Brain microvascular endothelial cell (primary cell): ENCODE data around the gene ZSWIM2.
"Not testable (repeated sequence)": the region's sequence is repeated elsewhere in the genome, so short reads cannot be mapped to it uniquely, and the experiment has no call there.

Experiments
- DNase-seq: peaks from one replicate; pipeline ENCODE4 v3.0.0-alpha.2; 2020
- H3K27ac ChIP-seq: fragments of 250-450 bp; sonication (Bioruptor Pico); 2 replicates; pipeline ENCODE4 v1.5.1; 2020; ENCODE audit warnings: mild to moderate bottlenecking, moderate library complexity
- H3K27me3 ChIP-seq: fragments of 250-450 bp; sonication (Bioruptor Pico); replicated peaks from 2 replicates; pipeline ENCODE4 v1.5.1; 2020; ENCODE audit warnings: mild to moderate bottlenecking
- H3K36me3 ChIP-seq: fragments of 250-450 bp; sonication (Bioruptor Pico); replicated peaks from 2 replicates; pipeline ENCODE4 v1.5.1; 2020; ENCODE audit warnings: mild to moderate bottlenecking
- H3K4me3 ChIP-seq: 2 replicates; pipeline ENCODE4 v1.5.1; 2011; ENCODE audit warnings: low read depth, mild to moderate bottlenecking, control low read depth, low read length, moderate library complexity
- in situ Hi-C: cut with HindIII; loops from 2 replicates; pipeline ENCODE4 v1.10.0; 2017; ENCODE audit warnings: low sequenced_read_pairs, low pct_ligation_motif_present
- TF ChIP-seq, protein P1 (sequence below): IDR thresholded peaks from 2 replicates; pipeline ENCODE4 v1.5.1; 2011; ENCODE audit warnings: low read depth, mild to moderate bottlenecking, moderate library complexity, low read length, control low read depth, inconsistent platforms; ENCODE audit errors: missing control alignments

Gene ZSWIM2, protein sequence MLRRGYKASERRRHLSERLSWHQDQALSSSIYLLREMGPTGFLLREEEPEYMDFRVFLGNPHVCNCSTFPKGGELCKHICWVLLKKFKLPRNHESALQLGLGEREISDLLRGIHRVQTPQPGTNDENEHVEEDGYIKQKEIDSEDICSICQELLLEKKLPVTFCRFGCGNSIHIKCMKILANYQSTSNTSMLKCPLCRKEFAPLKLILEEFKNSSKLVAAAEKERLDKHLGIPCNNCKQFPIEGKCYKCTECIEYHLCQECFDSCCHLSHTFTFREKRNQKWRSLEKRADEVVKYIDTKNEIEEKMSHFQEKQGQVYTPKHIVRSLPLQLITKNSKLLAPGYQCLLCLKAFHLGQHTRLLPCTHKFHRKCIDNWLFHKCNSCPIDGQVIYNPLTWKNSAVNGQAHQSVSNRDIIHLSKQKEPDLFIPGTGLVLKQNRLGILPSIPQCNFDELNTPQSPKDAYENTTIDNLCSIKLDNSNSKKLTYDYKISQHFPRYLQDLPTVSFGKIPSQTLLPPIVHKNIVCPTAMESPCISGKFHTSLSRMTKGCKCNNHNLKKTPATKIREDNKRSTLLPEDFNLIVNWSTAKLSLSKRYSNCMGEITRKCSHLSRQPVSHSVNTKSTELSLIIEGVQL

DNA sequence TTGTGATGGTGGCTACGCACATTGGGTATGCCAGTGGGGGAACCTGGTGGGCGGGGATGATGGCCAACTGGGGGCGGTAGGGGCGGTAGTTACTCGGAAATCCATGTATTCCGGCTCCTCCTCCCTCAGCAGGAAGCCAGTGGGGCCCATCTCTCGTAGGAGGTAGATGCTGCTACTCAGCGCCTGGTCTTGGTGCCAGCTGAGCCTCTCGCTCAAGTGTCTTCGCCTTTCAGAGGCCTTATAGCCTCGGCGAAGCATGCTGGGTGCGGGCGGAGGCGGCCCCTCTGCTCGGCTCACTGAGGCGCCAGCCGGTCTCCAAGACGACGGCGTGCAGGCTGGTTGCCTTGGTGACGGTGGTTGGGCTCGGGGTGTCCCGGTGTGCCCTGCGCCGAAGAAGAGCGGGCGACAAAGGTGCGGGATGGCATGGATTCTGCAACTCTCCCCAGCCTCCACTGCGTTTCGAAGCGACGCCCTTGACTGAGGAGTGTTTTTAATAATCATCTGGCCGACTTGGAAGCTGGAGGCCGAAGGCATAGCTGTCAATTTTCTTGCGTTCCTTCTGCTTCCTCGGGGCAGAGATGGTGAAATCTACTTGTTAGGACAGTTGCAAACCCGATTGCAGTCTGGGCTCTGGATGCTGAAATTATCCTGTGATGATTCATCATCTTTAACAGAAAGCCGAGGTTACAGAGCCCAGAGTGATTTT, at the start of gene ZSWIM2:
Gene ZSWIM2, minus strand, starts transcription at position 298 of the 706 bp plus-strand sequence. Its CDS starts 40 bp downstream, at position 258.
- peak; percentile 85 for DNase-seq
- peak within 1 kb of the TSS; percentile 34 for H3K27ac ChIP-seq
- no peaks in the 10 kb centered on the region for H3K36me3 ChIP-seq
- H3K27me3 ChIP-seq = no peaks in the 10 kb centered on the region
- in situ Hi-C loops = no loop called here
- TF ChIP-seq, protein P1, sequence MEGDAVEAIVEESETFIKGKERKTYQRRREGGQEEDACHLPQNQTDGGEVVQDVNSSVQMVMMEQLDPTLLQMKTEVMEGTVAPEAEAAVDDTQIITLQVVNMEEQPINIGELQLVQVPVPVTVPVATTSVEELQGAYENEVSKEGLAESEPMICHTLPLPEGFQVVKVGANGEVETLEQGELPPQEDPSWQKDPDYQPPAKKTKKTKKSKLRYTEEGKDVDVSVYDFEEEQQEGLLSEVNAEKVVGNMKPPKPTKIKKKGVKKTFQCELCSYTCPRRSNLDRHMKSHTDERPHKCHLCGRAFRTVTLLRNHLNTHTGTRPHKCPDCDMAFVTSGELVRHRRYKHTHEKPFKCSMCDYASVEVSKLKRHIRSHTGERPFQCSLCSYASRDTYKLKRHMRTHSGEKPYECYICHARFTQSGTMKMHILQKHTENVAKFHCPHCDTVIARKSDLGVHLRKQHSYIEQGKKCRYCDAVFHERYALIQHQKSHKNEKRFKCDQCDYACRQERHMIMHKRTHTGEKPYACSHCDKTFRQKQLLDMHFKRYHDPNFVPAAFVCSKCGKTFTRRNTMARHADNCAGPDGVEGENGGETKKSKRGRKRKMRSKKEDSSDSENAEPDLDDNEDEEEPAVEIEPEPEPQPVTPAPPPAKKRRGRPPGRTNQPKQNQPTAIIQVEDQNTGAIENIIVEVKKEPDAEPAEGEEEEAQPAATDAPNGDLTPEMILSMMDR = no peak
- peak within 1 kb of the TSS; percentile 74 for H3K4me3 ChIP-seq

DNA sequence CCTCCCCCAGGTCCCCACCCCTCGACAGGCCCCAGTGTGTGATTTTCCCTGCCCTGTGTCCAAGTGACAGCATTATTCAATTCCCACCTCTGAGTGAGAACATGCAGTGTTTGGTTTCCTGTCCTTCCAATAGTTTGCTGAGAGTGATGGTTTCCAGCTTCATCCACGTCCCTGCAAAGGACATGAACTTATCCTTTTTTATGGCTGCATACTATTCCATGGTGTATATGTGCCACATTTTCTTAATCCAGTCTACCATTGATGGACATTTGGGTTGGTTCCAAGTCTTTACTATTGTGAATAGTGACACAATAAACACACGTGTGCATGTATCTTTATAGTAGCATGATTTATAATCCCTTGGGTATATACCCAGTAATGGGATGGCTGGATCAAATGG, 47.2 kb upstream of the ZSWIM2 start:
- in situ Hi-C loops, H3K27ac ChIP-seq, H3K4me3 ChIP-seq, DNase-seq, H3K36me3 ChIP-seq, H3K27me3 ChIP-seq: not testable (repeated sequence)

DNA sequence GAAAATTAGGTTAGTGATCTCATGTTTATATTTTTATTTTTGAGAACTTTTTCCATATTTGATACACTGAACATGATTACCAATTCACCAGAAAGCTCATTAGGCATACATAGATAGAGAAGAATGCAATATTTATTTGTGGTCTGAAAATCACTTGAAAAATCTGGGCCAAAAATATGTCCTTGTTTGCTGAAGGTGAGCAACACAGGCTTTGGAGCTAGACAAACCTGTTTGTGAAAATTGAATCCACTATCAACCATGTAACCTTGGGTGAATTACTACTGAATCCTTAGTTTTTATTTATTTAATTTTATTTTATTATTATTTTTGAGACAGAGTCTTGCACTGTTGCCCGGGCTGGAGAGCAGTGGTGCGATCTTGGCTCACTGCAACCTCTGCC, 46.5 kb upstream of the ZSWIM2 start:
- TF ChIP-seq, protein P1 = no peak
- in situ Hi-C loops = no loop called here
- Histone ChIP-seq H3K27ac (no peak overlapping the region), H3K4me3 (no peak overlapping the region), H3K27me3 (no peaks in the 10 kb centered on the region), H3K36me3 (no peaks in the 10 kb centered on the region)
- no peak for DNase-seq

DNA sequence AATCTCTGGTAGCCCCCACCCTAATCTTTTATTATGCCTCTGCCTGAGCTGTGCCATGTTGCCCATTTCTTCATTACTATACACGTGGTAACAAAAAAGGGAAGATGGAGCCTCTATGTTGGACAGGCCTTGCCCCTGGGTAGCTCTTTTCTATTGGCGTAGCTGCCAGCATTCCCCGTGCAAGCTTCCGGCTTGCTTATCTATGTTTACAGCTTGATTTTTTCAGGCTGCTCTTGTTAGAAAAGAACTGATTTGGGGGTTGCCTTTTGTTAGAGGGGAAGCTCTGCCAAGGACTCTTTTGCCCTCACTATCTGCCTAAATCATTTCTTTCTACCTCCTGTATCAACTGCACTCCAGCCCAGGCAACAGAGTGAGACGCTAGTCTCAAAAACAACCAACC, 45.5 kb upstream of the ZSWIM2 start:
- H3K27ac ChIP-seq = no peak overlapping the region
- H3K27me3 ChIP-seq = no peaks in the 10 kb centered on the region
- TF ChIP-seq, protein P1 = no peak
- DNase-seq = no peak
- in situ Hi-C loops = no loop called here
- H3K4me3 ChIP-seq = no peak overlapping the region
- H3K36me3 ChIP-seq = no peaks in the 10 kb centered on the region

DNA sequence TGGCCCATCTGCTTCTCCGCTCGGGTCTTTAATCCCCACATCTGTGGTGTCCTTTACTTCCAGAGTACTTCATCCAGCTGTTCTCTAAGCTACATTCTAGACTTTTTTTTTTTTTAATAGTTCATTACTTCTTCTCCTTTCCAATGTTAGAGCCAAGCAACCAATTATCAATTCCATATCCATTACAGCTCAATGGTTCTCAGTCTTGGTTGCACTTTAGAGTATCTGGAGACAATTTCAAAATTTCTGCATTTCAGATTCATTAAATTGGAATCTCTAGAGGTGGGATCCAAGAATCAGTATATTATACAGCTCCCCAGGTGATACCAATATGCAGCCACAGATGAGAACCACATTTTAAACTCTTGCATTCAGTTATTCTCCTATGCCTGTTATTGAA, 43.9 kb upstream of the ZSWIM2 start:
- no peak for DNase-seq
- TF ChIP-seq, protein P1 = no peak
- Histone ChIP-seq H3K27ac (no peak overlapping the region), H3K27me3 (no peaks in the 10 kb centered on the region), H3K36me3 (no peaks in the 10 kb centered on the region), H3K4me3 (no peak overlapping the region)
- in situ Hi-C loops = no loop called here

DNA sequence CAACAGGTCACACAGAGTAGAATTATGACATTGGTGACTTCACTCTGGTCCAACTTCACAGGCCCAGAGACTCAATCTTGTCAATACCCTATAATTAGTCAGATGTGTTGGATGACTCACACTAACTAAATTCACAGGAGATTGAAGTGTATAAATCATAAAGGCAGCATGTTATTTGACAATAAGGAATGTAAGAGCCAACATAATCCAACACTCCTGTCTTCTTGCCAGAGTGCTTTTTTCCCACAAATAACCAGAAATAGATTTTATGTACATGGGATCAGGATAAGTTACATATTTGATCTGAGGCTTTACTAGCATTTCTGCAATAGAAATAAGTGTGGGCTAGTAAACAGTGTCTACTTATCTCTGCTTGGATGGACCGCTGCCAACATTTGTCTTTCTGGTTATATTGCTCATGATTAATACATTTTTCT, 42.2 kb upstream of the ZSWIM2 start:
- TF ChIP-seq, protein P1 = no peak
- peak; percentile 92 for DNase-seq
- in situ Hi-C loops = no loop called here

More for the DNA sequence above, 42.2 kb upstream of the ZSWIM2 start:
- Histone ChIP-seq H3K36me3 (no peaks in the 10 kb centered on the region), H3K4me3 (no peak overlapping the region), H3K27ac (no peak overlapping the region), H3K27me3 (no peaks in the 10 kb centered on the region)
